ENCODE data around the gene HMG20B.

The HMG20B gene

GRCh38 chr19:3533563-3534216, 39.1 kb upstream of the HMG20B start:
- no peak for TF ChIP-seq CREB5 (CRISPR knock-in tag; IDR thresholded peaks at IDR 0.05; ENCODE audit: low read depth)
- TF ChIP-seq ESRRG (CRISPR knock-in tag; IDR thresholded peaks at IDR 0.05): no peak
- no peak for TF ChIP-seq GLIS3 (CRISPR knock-in tag; IDR thresholded peaks at IDR 0.05)
- TF ChIP-seq ZFP3 (CRISPR knock-in tag; IDR thresholded peaks at IDR 0.05): no peak
- TF ChIP-seq TOX (CRISPR knock-in tag; IDR thresholded peaks at IDR 0.05; ENCODE audit: borderline replicate concordance): no peak
- TF ChIP-seq ARNTL (CRISPR knock-in tag; IDR thresholded peaks at IDR 0.05; ENCODE audit: borderline replicate concordance, low read depth): no peak
- no peak for TF ChIP-seq RARB (CRISPR knock-in tag; IDR thresholded peaks at IDR 0.05)
- no peak for TF ChIP-seq CSRNP3 (CRISPR knock-in tag; IDR thresholded peaks at IDR 0.05)
- no peak for TF ChIP-seq SNAI2 (CRISPR knock-in tag; IDR thresholded peaks at IDR 0.05)
- TF ChIP-seq OSR1 (CRISPR knock-in tag; IDR thresholded peaks at IDR 0.05): no peak
- TF ChIP-seq TCF4 (CRISPR knock-in tag; IDR thresholded peaks at IDR 0.05; ENCODE audit: borderline replicate concordance): no peak
- no peak for TF ChIP-seq POU6F1 (CRISPR knock-in tag; IDR thresholded peaks at IDR 0.05; ENCODE audit: borderline replicate concordance, low read depth)
- TF ChIP-seq, protein P1, sequence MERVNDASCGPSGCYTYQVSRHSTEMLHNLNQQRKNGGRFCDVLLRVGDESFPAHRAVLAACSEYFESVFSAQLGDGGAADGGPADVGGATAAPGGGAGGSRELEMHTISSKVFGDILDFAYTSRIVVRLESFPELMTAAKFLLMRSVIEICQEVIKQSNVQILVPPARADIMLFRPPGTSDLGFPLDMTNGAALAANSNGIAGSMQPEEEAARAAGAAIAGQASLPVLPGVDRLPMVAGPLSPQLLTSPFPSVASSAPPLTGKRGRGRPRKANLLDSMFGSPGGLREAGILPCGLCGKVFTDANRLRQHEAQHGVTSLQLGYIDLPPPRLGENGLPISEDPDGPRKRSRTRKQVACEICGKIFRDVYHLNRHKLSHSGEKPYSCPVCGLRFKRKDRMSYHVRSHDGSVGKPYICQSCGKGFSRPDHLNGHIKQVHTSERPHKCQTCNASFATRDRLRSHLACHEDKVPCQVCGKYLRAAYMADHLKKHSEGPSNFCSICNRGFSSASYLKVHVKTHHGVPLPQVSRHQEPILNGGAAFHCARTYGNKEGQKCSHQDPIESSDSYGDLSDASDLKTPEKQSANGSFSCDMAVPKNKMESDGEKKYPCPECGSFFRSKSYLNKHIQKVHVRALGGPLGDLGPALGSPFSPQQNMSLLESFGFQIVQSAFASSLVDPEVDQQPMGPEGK (CRISPR knock-in tag; IDR thresholded peaks at IDR 0.05; ENCODE audit: borderline replicate concordance): no peak
- ATAC-seq: no peak

DNA sequence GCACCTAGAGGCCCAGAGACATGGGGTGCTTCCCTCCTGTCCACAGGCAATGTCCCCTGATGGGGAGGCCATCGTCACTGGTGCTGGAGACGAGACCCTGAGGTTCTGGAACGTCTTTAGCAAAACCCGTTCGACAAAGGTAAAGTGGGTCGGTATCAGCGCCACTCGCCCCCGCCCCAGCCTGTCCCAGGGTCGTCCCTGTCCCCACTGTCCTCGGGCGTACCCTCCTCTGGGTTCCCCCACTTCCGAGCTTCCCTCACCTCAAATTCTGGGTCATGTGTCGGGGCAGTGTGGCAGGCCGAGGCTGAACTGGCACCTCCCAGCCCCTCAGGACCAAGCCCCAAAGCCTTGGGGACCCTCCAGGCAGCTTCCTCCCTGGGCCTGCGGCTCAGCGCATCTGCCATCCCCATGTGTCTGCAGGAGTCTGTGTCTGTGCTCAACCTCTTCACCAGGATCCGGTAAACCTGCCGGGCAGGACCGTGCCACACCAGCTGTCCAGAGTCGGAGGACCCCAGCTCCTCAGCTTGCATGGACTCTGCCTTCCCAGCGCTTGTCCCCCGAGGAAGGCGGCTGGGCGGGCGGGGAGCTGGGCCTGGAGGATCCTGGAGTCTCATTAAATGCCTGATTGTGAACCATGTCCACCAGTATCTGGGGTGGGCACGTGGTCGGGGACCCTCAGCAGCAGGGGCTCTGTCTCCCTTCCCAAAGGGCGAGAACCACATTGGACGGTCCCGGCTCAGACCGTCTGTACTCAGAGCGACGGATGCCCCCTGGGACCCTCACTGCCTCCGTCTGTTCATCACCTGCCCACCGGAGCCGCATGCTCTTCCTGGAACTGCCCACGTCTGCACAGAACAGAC, 38.1 kb upstream of the HMG20B start:
- TF ChIP-seq, protein P2, sequence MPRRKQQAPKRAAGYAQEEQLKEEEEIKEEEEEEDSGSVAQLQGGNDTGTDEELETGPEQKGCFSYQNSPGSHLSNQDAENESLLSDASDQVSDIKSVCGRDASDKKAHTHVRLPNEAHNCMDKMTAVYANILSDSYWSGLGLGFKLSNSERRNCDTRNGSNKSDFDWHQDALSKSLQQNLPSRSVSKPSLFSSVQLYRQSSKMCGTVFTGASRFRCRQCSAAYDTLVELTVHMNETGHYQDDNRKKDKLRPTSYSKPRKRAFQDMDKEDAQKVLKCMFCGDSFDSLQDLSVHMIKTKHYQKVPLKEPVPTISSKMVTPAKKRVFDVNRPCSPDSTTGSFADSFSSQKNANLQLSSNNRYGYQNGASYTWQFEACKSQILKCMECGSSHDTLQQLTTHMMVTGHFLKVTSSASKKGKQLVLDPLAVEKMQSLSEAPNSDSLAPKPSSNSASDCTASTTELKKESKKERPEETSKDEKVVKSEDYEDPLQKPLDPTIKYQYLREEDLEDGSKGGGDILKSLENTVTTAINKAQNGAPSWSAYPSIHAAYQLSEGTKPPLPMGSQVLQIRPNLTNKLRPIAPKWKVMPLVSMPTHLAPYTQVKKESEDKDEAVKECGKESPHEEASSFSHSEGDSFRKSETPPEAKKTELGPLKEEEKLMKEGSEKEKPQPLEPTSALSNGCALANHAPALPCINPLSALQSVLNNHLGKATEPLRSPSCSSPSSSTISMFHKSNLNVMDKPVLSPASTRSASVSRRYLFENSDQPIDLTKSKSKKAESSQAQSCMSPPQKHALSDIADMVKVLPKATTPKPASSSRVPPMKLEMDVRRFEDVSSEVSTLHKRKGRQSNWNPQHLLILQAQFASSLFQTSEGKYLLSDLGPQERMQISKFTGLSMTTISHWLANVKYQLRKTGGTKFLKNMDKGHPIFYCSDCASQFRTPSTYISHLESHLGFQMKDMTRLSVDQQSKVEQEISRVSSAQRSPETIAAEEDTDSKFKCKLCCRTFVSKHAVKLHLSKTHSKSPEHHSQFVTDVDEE (CRISPR knock-in tag; IDR thresholded peaks at IDR 0.05): no peak
- TF ChIP-seq OSR1 (CRISPR knock-in tag; IDR thresholded peaks at IDR 0.05) (no peak), ISL1 (CRISPR knock-in tag; IDR thresholded peaks at IDR 0.05) (no peak), ZNF565 (CRISPR knock-in tag; conservative IDR thresholded peaks at IDR 0.05; ENCODE audit: low read depth) (no peak)
- TF ChIP-seq, protein P1 (CRISPR knock-in tag; IDR thresholded peaks at IDR 0.05; ENCODE audit: borderline replicate concordance): no peak
- no peak for ATAC-seq

DNA sequence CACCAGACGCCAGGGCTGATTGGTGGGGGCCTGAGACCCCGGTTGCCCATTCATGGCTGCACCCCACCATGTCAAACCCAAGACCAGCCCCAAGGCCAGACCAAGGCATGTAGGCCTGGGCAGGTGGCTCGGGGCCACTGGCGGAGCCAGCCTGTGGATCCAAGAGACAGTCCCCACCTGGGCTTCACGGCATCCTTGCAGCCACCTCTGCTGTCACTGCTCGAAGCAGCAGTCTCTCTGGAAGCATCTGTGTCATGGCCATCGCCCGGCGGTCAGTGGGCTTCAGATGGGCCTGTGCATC, 37.6 kb upstream of the HMG20B start:
- no peak for ATAC-seq
- no peak for TF ChIP-seq ESRRG (CRISPR knock-in tag; IDR thresholded peaks at IDR 0.05)
- TF ChIP-seq SNAI2 (CRISPR knock-in tag; IDR thresholded peaks at IDR 0.05): no peak
- TF ChIP-seq ZNF70 (CRISPR knock-in tag; IDR thresholded peaks at IDR 0.05): no peak
- TF ChIP-seq ARNTL (CRISPR knock-in tag; IDR thresholded peaks at IDR 0.05; ENCODE audit: borderline replicate concordance, low read depth): no peak
- TF ChIP-seq, protein P2 (CRISPR knock-in tag; IDR thresholded peaks at IDR 0.05): no peak
- no peak for TF ChIP-seq RARB (CRISPR knock-in tag; IDR thresholded peaks at IDR 0.05)
- TF ChIP-seq TCF4 (CRISPR knock-in tag; IDR thresholded peaks at IDR 0.05; ENCODE audit: borderline replicate concordance): no peak
- no peak for TF ChIP-seq CSRNP3 (CRISPR knock-in tag; IDR thresholded peaks at IDR 0.05)
- TF ChIP-seq TOX (CRISPR knock-in tag; IDR thresholded peaks at IDR 0.05; ENCODE audit: borderline replicate concordance): no peak
- no peak for TF ChIP-seq ISL1 (CRISPR knock-in tag; IDR thresholded peaks at IDR 0.05)
- TF ChIP-seq ZNF8 (CRISPR knock-in tag; IDR thresholded peaks at IDR 0.05): no peak

All from SK-N-SH treated with all-trans-retinoic acid at 6 μM for 48 hours (cell line).